Stimulated activated CD4-positive, alpha-beta T cell treated with anti-CD3 and anti-CD28 coated beads, TNF-alpha, amount 100 ng/mL, for 4 hours (primary cell): ENCODE results near the gene ADAD1.
"Not testable (repeated sequence)": the region's sequence is repeated elsewhere in the genome, so short reads cannot be mapped to it uniquely, and the experiment has no call there.

Experiments used
- DNase-seq, 3 experiments: peaks; one replicate each; pipeline ENCODE4 v3.0.0-alpha.2; 2020; ENCODE audit warnings: low read depth in 3 of 3

ADAD1 gene

GRCh38 chr4:122378711-122379110 lies at the start of gene ADAD1:
Gene ADAD1, plus strand, starts transcription at chr4:122379011. Its CDS starts 1,059 bp downstream, at chr4:122380070.
- no peak for DNase-seq

DNA sequence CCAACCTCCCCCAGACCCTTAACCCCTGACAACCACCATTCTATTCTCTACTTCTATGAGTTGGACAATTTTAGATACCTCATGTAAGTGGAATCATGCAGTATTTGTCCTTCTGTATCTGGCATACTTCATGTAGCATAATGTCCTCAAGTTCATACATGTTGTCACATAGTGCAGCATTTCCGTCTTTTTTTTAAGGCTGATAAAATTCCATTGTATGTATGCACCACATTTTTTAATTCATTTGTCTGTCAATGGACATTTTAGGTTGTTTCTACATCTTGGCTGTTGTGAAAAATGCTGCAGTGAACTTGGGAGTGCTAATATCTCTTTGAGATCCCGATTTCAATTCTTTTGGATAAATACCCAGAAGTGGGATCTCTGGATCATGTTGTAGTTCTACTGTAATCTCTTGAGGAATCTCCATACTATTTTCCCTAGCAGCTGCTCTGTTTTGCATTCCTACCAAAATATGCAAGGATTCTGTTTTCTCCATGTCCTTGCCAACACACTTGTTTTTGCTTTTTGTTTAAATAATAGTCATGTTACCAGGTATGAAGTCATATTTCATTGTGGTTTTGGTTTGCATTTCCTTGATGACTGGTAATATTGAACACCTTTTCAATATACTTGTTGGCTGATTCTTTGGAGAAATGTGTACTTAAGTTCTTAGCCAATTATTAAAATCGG lies 48.8 kb upstream of the ADAD1 start:
- no peak for DNase-seq

GRCh38 chr4:122331195-122331594 lies 47.6 kb upstream of the ADAD1 start:
- no peak for DNase-seq

DNA sequence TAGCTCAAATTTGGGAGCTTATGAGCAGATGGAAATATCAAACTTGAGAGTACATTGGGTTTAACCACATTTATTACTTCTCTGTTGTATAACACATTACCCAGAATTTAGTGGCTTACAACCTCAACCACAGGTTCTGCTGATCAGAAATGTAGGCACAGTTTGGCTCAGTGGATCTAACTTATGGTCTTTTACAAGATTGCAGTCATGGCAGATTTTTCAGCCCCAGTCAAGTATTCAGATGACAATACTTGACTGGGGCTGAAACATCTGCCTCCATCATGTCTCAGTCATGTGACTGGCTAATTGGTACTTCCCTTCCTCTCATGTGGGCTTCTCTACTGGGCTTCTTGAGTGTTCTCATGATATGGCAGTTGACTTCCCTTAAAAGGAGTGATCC lies 44.0 kb upstream of the ADAD1 start:
- DNase-seq: no peak

DNA sequence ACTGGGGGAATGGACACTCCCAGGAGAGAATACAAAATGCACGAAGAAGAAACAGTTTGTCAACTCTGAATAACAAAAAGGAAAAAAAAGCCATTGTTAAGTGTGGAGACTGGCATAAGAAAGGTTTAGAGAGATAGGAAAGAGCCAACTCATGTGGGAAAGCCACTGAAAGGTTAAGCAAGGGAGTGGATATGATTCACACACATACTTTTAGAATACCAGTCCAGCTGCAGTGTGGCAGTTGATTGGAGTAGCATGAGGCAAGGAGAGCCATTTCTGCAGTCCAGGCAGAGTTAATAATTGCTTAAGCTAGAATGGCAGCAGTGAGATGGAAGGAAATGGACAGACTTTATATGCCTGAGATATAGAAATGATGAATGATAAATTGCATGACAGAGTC lies 36.9 kb upstream of the ADAD1 start:
- DNase-seq: no peak

DNA sequence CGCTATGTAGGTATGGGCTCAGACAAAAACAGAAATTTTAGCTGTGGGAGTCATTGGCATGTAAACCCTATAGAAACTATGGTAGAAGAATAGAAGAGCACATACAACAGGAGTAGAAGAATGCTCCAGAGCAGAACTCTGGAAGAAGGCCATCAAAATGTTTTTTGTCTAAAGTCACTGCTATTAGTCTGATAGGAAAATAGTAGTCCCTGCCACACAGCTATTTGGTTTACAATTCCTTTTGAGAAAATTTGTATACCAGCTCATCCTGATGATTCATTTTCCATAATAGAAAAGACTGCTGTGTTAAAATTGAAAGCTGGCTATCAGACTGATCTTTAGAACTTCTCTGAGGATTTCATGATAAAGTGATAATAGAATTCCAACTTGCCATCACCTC lies 32.8 kb upstream of the ADAD1 start:
- DNase-seq: no peak

DNA sequence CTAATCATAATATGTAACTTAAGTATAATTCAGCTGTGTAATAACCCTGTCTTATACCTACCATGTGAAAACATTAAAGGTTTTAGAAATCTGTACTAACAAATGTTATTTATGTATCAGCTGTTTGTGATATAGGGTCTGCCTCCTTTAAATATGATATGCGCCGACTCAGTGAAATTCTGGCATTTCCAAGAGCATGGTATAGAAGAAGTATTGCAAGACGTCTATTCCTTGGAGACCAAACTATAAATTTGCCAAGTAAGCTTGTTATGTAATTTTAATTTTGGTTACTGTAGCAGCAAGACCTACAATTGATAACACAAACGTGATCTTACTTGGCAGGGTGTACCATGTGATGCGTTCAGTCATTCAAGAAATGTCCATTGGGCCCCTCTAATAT lies 32.3 kb upstream of the ADAD1 start:
- no peak for DNase-seq

GRCh38 chr4:122356317-122356808 lies 22.4 kb upstream of the ADAD1 start:
- no peak for DNase-seq

GRCh38 chr4:122360754-122361153 lies 18.1 kb upstream of the ADAD1 start:
- no peak for DNase-seq

DNA sequence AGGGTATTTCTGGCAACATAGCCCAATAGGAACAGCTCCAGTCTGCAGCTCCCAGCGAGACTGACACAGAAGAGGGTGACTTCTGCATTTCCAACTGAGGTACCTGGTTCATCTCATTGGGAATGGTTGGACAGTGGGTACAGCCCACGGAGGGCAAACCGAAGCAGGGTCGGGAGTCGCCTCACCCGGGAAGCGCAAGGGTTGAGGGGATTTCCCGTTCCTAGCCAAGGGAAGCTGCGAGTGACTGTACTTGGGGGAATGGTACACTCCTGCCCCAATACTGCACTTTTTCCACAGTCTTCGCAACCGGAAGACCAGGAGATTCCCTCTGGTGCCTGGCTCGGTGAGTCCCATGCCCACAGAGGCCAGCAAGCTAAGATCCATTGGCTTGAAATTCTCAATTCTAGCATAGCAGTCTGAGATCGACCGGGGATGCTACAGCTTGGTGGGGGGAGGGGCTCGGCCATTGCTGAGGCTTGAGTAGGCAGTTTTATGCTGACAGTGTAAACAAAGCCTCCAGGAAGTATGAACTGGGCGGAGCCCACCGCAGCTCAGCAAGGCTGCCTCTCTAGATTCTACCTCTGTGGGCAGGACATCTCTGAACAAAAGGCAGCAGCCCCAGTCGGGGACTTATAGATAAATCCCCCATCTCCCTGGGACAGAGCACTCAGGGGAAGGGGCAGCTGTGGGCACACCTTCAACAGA lies 14.0 kb upstream of the ADAD1 start:
- no peak for DNase-seq

DNA sequence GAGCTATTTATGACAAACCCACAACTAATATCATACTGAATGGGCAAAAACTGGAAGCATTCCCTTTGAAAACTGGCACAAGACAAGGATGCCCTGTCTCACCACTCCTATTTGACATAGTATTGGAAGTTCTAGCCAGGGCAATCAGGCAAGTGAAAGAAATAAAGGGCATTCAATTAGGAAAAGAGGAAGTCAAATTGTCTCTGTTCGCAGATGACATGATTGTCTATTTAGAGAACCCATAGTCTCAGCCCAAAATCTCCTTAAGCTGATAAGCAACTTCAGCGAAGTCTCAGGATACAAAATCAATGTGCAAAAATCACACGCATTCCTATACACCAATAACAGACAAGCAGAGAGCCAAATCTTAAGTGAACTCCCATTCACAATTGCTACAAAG lies 10.0 kb upstream of the ADAD1 start:
- not testable (repeated sequence) for DNase-seq

DNA sequence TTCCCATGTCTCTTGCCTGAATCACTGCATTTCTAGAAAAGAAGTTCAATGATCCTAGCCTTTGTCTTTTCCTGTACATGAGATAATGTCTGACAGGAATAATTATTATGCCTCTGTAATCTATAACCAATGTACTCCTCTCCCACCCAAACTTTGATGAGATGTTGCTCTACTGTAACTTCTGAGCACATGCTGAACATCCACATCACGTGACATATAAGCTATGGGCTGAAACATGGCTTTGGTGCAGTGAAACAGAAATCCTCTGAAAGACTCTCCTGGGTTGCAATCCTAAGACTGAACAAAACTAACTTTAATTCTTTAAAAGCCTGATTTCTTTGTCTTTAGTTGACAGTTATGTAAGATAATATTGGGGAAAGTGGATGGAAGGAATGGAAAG lies 1.5 kb upstream of the ADAD1 start:
- DNase-seq: no peak

- DNase-seq: no peak
Observed at GRCh38 chr4:122379239-122379638, 428 bp downstream of the ADAD1 start.

- DNase-seq: no peak
Observed at GRCh38 chr4:122383341-122383740, 4.5 kb downstream of the ADAD1 start.

DNA sequence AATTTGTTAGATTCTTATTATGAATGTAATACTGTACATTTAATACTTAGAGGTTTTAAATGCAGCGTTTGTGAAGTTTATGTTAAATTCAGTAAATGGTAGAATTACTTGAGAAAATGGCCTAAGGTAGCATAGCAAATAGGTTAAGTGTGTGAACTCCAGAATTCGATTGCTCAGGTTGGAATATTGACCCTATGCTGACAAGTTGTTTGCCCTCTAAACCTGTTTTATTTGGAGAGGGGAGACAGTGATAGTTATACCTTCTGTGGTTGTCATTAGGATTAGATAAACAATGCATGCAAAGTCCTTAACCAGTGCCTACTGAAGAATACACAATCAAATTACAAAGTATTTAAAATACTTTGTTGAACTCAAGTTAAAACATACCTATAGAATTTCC lies 5.4 kb downstream of the ADAD1 start:
- DNase-seq: no peak

- DNase-seq: no peak
Observed at GRCh38 chr4:122393276-122393675, 14.5 kb downstream of the ADAD1 start.

DNA sequence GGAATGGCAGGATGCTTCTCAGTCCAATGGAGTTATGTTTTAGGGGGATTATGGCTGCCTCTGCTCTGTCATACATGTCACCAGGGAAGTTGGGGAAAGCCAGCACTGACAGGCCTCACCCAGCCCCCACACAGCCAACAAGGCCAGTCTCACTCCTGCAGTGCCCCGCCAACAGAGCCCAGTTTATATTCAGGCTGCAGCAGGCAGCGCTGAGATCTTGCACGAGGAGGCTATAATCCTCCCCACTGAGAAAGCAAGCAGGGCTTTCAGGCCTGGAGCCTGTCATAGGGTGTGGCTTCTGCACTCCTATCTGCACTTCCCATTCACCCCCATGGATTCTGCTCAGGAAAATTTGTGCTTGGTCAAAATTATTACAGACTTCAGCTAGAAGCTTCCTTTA lies 25.1 kb downstream of the ADAD1 start:
- DNase-seq: no peak

DNA sequence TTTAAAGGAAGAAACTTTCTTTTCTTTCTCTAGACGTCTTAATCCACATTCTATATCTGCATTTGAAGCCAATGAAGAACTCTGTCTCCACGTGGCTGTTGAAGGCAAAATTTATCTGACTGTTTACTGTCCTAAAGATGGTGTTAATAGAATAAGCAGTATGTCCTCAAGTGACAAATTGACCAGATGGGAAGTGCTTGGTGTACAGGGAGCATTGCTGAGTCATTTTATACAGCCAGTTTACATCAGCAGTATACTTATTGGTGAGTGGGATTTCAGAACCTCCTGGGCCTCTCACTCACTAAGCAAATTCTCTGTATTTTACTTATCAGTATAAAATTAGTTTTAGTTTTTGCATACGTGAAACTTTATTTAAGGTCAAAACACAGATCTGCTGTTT lies 33.7 kb downstream of the ADAD1 start:
- no peak for DNase-seq

GRCh38 chr4:122423246-122423645 lies 44.4 kb downstream of the ADAD1 start:
- no peak for DNase-seq

DNA sequence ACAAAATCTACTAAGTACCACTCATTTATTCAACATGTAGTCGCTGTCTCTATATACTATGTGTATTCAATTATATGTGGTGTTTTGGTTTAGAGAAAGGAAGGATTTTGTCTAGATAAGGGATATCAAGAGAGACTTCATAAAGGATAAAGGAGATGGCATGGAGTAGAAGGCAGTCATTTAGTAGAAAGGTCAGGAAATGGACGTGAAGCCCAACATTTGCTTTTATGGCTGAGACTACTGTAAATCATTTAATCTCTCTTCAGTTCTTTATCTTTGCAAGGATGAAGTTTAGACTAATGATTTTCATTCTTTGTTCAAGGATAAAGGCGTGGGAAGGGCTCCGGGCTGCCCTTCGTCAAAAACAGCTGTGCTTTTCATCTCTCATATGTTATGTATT lies 52.5 kb downstream of the ADAD1 start:
- DNase-seq: no peak

GRCh38 chr4:122434285-122434684 lies 55.5 kb downstream of the ADAD1 start:
- DNase-seq: no peak

- peak; percentile 16 to 24 (median 16) for DNase-seq
Observed at GRCh38 chr4:122450847-122451246, 72.0 kb downstream of the ADAD1 start.

GRCh38 chr4:122453384-122453995 lies 74.7 kb downstream of the ADAD1 start:
- no peak for DNase-seq
